ENCODE results near the gene CMPK1.
"Not testable (repeated sequence)": the region's sequence is repeated elsewhere in the genome, so short reads cannot be mapped to it uniquely, and the experiment has no call there.

CMPK1 gene

DNA sequence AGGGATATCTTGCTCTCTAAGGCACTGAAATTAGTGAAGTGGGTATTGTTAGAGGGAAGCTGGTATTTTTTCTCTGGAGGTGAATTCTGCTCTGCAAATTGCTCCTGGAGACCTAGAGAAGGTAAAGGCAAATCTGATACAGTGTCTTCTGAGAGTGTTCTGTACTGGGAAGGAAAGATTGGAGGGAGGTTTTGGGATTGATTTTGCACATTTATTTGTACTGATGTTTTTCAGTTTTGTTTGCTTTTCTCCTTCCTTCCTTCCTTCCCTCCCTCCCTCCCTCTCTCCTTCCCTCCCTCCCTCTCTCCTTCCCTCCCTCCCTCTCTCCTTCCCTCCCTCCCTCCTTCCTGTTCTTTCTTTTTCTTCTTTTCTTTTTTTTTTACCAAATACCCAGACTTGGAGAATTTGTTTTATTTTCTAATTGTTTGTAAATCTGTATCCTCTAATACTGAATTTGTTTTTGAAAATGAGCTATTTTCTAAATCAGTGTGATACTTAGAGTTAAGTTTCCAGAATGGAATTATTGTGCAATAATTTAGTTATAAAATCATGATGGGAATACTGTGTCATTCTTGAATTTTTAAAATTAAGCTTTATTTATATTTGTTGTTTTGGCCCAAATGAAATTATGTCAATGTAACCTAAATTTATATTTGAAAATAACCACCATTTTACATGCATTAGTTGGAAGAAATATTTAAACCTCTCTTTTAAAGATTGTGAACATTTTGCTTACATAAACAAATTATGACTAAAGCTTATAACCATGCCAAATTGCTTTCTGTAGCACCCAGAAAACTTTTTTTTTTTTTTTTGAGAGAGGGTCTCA lies 4.9 kb downstream of the CMPK1 start:
- no peak for DNase-seq (ENCODE audit: low read depth)

DNA sequence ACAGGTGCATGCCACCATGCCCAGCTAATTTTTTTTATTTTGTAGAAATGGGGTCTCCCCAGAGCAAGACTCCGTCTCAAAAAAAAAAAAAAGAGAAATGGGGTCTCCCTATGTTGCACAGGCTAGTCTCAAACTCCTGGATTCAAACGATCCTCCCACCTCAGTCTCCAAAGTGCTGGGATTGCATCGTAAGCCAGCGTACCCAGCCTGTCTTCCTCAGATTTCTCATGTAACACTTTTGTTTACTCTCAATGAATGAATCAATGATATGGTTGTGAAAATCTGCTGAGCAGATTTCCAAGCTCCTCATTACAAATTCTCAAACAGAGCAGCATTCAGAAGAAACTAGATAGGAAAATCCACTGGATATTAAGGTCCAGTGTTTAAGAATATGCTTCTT lies 6.6 kb downstream of the CMPK1 start:
- no peak for DNase-seq (ENCODE audit: low read depth)

DNA sequence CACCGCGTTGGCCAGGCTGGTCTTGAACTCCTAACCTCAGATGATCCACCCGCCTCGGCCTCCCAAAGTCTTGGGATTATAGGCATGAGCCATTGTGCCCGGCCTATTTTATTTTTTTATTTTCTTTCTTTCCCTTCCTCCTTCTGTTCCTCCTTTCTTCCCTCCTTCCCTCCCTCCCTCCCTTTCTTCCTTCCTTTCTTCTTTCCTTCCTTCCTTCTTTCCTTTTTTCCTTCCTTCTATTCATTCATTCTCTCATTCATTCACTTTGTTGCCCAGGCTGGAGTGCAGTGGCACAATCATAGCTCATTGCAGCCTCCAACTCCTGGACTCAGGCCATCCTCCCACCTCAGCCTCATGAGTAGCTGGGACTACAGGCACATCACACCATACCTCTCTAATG lies 13.4 kb downstream of the CMPK1 start:
- DNase-seq (ENCODE audit: low read depth): not testable (repeated sequence)

DNA sequence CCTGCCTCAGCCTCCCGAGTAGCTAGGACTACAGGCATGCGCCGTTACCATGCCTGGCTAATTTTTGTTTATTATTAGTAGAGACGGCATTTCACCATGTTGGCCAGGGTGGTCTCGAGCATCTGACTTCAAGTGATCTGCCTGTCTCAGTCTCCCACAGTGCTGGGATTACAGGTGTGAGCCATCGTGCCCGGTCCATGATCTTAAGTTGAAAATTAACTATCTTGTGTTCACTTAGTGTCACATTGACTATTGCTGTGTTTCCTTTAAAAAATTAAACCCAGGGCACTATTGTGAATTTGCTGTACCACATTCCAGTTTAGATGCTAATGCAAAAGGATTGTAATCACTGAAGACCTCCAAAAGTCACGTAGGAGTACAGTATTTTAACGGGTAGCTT lies 14.1 kb downstream of the CMPK1 start:
- no peak for DNase-seq (ENCODE audit: low read depth)

DNA sequence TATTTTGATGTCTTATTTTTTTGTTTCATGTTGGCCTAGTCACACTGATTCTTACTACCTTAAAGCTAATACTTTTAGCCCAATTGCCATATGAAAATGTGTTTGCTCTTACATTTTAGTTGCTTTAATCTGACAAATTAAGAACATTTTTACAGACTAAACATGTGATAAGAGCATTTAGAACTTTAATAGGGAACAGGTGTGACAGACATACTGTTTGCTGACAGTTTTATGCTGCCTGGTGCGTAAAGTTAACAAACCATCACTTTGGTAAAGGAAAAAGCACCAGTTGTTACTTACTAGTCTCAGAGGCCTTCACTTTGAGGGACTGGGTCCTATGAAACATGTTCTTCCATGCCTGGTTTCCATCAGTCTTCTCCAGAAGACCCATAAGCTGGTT lies 14.7 kb downstream of the CMPK1 start:
- no peak for DNase-seq (ENCODE audit: low read depth)

DNA sequence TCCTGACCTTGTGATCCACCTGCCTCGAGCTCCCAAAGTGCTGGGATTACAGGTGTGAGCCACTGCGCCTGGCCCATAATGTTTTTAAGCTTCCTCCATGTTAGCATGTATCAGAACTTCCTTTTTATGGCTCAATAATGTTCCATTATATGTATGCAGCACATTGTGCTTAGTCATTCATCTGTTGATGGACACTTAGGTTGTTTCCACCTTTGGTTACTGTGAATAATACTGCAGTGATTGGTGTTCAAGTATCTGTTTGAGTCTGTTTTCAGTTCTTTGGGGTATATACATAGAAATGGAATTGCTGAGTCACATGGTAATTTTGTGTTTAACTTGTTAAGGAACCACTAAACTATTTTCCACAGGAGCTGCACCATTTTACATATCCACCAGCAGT lies 17.7 kb downstream of the CMPK1 start:
- DNase-seq (ENCODE audit: low read depth): no peak

DNA sequence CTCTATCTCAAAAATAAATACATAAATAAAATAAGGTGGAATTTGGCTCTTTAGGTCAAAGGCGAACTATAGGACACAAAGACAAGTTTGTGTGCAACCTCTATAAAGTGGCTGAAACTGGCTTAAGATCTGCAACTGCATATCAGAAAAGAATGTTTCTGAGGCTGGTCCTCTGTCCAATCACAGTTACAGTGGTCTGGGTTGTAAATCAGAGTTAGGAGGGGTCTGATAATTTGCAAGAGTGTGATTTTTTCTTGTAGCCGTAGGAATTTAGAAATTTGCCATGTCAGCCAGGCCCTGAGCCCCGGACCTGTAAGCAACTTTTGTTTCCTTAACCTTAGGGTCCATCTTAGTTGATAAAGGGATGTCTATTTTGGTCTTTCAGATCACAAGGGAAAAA lies 27.8 kb downstream of the CMPK1 start:
- no peak for DNase-seq (ENCODE audit: low read depth)

DNA sequence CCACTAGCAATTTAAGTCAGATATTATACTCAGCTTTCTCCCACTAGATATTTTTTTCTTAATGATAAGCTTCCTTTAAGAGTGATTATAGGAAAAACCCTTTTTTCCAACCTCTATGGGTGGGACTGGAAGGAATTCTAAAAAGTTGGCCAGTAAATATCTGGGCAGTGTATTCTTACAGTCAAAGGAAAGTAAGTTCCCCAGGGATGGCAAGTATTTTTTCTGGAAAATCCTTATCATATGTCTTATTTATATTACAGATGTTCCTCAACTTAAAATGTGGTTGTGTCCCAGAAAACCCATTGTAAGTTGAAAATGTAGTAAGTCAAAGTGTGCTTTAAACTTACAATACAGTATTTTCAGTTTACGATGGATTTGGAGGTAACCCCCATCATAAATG lies 29.2 kb downstream of the CMPK1 start:
- no peak for DNase-seq (ENCODE audit: low read depth)

DNA sequence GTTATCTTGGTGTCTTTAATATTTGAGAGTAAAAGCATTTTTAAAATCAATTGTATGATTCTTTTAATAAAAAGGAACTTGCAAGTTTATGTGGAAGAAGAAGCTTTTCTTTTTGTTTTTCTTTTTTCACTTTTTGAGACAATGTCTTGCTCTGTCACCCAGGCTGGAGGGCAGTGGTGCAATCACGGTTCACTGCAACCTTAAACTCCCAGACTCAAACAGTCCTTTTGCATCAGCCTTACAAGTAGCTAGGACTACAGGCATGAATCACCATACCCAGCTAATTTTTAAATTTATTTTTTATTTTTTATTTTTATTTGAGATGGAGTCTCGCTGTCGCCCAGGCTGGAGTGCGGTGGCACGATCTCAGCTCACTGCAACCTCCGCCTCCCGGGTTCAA lies 34.1 kb downstream of the CMPK1 start:
- DNase-seq (ENCODE audit: low read depth): no peak

DNA sequence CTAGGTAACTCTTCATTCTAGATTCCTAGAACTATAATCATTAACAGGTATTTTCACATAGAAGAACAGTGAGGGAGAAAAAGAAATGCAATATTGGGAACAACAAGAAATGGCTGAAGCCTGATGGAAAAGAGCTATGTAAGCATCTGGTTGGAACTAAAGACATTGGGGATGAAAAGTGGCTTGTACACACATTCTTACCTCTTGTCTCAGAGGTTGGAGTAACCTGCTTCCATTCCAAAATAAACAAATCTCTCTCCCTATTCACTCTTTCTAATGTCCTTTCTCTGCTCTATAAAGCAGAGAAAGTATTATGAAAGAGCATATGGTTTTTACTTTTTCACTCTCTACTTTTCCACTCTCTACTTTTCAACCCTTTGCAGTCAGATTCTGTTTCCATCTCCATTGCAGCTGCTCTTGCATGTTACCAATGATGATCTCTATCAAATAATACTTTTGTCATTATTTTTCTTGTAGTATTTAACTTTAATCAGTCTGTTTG lies 37.5 kb downstream of the CMPK1 start:
- DNase-seq (ENCODE audit: low read depth): no peak

DNA sequence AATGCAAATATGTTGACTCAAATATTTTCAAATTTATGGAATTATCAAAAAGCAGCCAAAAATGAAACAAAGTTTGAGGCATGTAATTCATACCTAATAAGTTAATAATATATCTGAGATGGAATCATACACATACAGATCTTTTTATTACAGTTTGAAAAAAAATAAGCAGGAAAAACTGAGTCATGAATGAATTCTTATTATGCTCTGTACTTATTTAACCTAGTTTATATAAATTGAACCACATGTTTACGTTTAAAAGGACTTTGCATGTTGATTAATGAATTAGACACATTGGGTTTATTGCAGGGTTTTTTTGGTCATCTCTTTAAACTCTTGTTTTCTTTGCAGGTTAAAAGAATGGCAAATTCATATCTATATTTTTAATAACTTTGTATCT lies 40.9 kb downstream of the CMPK1 start:
- DNase-seq (ENCODE audit: low read depth): no peak

DNA sequence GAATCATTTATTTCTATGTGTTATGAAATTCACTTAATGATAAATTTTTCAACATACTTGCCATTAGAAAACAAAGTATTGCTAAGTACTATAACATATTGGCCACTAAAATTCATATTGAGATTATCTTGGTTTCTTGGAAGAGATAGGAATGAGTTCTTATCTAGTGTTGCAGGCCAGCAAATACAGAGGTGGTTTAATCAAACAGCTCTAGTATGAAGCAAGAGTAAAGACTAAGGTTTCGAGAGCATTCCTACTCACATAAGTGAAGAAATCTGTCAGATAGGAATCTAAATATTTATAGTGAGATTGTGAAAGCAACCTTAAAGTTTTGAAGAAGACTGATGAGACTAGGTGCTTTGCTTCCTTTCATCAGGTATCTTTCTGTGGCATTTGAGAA lies 44.6 kb downstream of the CMPK1 start:
- DNase-seq (ENCODE audit: low read depth): no peak

DNA sequence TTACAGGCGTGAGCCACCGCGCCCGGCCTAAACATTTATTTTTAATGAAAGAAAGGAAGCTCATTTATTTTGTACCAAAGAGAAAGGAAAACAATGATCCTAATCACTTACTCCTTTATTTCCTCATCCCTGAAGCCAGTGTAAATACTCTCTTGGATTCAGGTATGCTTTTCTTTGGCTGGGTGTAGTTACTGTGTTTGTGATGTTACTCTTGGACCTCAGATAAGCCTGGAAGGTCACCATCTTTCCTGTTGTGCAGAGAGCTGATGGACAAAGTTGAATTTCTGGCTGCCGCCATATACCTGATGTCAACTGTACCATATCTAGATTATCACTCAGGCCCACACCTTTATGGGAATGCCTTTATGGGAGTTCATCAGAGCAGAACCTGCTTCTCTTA lies 47.1 kb downstream of the CMPK1 start:
- no peak for DNase-seq (ENCODE audit: low read depth)

DNA sequence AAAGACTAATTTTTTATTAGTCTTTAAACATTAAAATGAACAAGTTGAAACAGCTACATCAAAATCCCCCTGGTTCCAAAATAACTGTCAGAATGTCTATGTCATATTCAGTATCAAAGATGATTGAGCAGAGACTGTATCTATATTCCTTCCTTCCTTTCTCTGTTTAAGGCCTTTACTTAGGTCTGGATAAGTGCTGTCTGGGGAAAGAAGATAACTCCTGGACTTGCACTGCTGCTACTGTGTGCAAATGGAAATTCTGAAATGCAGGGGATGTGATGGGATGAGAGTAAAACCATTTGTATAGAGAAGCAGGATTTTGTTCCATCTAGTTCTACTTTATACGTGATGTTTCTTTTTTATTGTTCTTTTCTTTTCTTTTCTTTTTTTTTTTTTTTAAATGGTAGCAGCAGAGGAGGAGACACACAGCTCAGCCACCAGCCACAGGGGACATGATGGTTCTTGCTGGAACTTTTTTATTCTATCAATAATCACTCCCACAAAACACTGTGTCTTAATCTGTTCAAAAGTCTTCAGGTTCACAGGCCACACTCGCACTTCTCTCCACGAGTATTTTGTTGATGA lies 48.9 kb downstream of the CMPK1 start:
- no peak for DNase-seq (ENCODE audit: low read depth)

DNA sequence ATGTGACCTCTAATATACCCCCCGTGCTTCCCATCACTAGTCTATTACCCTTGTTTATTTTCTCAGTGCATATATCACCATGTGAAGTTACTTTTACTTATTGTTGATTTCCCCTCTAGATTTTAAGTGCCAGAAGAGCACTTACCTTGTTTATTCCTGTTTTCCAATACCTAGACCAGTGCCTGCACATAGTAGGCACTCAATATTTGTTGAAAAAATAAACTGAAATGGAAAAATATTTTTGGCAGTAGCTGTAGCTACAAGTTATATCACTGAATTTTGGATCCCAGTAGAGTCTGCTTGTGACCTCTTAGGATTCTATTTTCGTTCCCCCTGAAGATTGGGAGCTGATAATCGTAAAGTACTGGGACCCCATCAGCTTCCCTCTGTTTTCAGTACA lies 50.5 kb downstream of the CMPK1 start:
- DNase-seq (ENCODE audit: low read depth): no peak

DNA sequence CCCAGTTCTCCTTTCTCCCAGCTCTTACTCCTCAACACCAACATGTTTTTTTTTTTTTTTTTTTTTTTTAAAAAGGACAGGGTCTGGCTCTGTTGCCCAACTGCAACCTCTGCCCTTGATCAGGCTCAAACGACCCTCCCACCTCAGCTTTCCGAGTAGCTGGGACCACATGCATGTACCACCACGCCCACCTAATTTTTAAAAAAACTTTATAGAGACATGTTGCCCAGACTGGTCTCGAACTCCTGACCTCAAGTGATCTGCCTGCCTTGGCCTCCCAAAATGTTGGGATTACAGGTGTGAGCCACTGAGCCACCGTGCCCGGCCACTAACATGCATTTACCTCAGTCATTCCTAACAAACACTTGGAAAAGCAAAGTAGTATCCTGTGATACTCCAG lies 51.4 kb downstream of the CMPK1 start:
- no peak for DNase-seq (ENCODE audit: low read depth)

DNA sequence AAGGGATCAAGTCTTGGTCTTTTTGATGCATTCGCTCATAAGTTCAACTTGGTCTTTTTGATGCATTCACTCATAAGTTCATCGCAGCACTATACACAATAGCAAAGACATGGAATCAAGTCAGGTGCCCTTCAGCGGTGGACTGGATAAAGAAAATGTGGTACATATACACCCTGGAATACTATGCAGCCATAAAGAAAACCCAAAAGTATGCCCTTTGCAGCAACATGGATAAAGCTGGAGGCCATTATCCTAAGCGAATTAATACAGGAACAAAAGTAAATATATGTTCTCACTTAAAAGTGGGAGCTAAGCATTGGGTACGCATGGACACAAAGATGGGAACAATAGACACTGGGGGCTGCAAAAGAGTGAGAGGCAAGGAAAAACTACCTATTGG lies 52.7 kb downstream of the CMPK1 start:
- DNase-seq (ENCODE audit: low read depth): no peak

DNA sequence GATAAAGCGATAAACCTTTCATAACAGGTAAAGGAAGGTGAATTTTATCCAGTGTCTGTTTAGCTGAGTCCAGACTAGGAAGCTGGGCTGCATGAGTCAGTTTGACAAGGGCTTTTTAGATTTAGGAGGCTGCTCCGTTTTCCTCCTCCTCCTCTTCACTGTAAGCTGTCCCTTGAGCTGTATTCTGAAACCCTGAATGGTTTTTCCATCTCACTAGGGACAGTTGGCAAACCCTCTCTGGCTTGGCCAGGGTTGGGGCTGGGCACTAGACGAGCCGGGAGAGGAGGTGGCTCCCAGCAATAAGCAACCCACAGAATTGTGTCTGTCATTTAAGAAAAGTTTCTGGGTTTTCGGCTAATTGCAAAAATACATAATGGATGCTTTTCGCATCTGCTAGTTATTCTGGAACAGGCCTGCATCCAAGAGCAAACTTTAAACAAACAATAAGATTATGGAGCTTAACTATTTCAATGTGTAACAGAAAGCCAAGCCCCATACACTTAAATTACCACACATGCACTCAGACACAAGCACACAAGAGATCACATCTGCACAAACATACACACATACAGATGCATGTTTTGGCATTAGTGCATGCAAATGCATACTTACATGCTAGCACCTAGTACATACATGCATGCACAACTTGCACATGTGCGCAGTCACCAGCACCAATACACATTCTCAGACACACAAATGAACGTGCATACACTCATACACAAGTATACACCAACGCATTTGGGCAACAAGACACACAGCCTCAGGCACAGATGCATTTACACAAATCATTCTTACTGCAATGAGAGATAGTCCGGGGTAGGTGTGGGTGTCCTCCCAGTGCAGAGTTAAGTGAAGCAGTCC lies 54.7 kb downstream of the CMPK1 start:
- DNase-seq (ENCODE audit: low read depth): no peak

DNA sequence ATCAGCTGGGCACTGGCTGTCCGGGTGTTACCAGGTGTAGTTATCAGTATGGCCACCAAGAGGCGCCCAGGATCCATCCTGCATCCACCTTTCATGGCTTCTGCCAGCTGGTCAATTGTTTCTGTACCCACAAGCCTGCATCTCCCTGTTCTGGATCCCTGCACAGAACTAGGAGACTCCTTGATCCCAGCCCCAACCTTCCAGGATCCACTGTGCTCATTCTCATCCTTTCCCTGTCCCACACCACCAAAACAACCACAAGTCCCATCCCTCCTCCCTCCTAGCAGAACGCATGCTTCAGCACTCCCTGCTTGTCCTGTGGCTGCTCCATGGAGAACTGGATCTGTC lies 55.3 kb downstream of the CMPK1 start:
- no peak for DNase-seq (ENCODE audit: low read depth)

DNA sequence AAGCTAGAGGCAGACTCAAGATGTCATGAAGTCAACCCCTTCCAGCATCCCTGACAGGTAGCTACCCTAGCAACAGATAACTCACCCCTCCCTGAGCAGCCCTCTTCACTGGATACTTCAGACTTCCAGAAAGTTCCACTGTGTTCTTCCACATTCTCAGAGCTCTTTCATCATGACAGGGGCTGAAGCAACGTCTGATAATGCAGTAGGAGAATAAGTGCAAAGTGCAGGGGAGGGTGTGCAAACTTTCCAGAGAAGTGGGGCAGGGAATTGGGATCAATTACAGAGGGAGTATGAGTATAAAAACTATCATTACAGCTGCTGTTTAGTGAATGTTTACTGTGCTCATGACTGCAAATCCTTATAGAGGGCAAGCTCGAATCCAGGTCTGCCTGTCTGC lies 56.1 kb downstream of the CMPK1 start:
- no peak for DNase-seq (ENCODE audit: low read depth)

DNA sequence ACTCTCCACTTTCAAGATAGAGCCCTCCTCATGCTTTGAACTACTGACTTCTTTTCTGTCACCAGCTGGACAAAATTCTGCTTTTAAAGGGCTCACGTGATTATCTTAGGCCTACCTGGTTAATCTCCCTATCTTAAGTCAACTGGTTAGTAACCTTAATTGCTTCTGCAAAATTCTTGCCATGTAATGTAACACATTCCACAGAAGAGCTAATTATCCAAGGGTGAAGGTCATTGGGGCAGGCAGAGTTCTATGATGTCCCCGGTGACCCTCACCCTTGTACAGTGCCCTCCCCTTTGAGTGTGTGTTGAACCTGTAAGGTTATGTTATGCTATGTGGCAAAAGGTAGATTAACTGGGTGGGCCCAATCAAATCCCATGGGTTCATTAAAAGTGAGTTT lies 57.3 kb downstream of the CMPK1 start:
- no peak for DNase-seq (ENCODE audit: low read depth)

DNA sequence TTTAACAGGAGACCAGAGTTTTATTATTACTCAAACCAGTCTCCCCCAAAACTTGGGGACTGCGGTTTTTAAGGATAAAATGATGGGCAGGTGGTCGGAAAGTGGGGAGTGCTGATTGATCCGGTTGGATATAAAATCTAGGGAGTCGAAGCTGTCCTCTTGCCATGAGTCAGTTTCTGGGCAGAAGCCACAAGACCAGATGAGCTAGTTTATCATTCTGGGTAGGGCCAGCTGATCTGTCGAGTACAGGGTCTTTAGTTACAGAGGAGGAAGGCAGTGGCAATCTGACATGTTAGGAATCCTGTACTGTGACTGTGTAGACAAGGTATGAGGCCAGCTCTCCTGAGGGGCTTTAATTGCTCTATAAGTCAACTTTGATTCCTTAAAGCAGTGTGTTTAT lies 59.6 kb downstream of the CMPK1 start:
- no peak for DNase-seq (ENCODE audit: low read depth)

DNA sequence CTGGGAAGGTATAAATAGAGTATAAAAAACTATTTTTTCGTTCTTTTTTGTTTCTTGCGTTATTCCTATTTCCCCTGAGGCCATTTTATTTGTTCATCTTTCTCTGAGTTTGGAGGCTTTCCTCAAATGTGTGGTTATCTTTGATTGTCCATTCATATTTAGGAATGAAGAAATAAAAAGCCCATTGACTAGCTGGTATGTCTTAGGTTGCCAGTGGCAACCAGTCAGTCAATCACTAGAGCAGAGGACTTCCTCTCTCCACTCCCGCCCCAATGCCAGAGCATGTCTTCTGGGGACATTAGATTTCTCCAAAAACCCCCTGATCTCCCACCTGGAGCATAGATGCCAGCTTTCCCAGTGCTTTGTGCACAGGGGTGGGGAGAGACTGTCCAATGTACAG lies 61.8 kb downstream of the CMPK1 start:
- no peak for DNase-seq (ENCODE audit: low read depth)

Data from activated gamma-delta T cell treated with anti-CD3 and anti-CD28 coated beads, Interleukin-2, amount 50 U/mL, for 16 hours (primary cell).